ENCODE results near the gene UBXN2A. TPM values are rescaled to one million over a fixed set of nuclear protein-coding genes. Genes with fewer than 3 reads are reported as not detected.

Gene UBXN2A
- total and polyA plus RNA-seq, 10 of the 15 experiments (the other 5 are each of a cell fraction or from before 2014, with no cell fraction given): 3.7 to 23.5 (median 14.6) TPM

- no TSS peak for BruUV-seq (replicated peaks)
- H3K4me2 ChIP-seq (ENCODE audit: control insufficient read depth, insufficient read depth): no peak overlapping the region
- DNase-seq (ENCODE audit: low read depth, low spot score) (no peak), ATAC-seq (no peak), FAIRE-seq (no peak)
- H2AFZ ChIP-seq (ENCODE audit: control insufficient read depth, low read depth, low read length): no peak overlapping the region
- no peaks in the 10 kb centered on the region; the same call in 2 of the 3 replicates for H3K9me3 ChIP-seq (replicated peaks; ENCODE audit: control insufficient read depth, insufficient read depth, low read length)
- 100% methylated on average over 2 of the region's 2 CpGs for WGBS (ENCODE audit: insufficient coverage, insufficient replicate concordance, low lambda C conversion rate, missing lambda C conversion rate)
- no peaks in the 10 kb centered on the region for H3K36me3 ChIP-seq (ENCODE audit: control insufficient read depth in 2 of 2, insufficient read depth in 2 of 2, low read length in 1 of 2)
- H3K27ac ChIP-seq (ENCODE audit: control insufficient read depth, insufficient read depth): no peak overlapping the region
- intact Hi-C loops (cut with micrococcal nuclease; ENCODE audit: unreplicated experiment): no loop called here
- no peak for TF ChIP-seq USF2 (IDR thresholded peaks at IDR 0.05; ENCODE audit: borderline replicate concordance, low read depth, low read length)
- TF ChIP-seq SMAD5 (IDR thresholded peaks at IDR 0.05; ENCODE audit: low read depth): no peak
- TF ChIP-seq BRCA1 (IDR thresholded peaks at IDR 0.05; ENCODE audit: low read depth, low read length): no peak
- no peak for TF ChIP-seq NFYA (IDR thresholded peaks at IDR 0.05; ENCODE audit: borderline replicate concordance, low read depth, low read length)
- TF ChIP-seq, protein P1, sequence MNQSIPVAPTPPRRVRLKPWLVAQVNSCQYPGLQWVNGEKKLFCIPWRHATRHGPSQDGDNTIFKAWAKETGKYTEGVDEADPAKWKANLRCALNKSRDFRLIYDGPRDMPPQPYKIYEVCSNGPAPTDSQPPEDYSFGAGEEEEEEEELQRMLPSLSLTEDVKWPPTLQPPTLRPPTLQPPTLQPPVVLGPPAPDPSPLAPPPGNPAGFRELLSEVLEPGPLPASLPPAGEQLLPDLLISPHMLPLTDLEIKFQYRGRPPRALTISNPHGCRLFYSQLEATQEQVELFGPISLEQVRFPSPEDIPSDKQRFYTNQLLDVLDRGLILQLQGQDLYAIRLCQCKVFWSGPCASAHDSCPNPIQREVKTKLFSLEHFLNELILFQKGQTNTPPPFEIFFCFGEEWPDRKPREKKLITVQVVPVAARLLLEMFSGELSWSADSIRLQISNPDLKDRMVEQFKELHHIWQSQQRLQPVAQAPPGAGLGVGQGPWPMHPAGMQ (IDR thresholded peaks at IDR 0.05; ENCODE audit: borderline replicate concordance): no peak
- TF ChIP-seq KDM1A (IDR thresholded peaks at IDR 0.05; ENCODE audit: borderline replicate concordance): no peak
- no peak for TF ChIP-seq SIX5 (IDR thresholded peaks at IDR 0.05; ENCODE audit: low read depth, low read length, severe bottlenecking)
- no peak for TF ChIP-seq CHD1 (IDR thresholded peaks at IDR 0.05; ENCODE audit: low read depth, low read length)
- no peak for TF ChIP-seq RAD51 (IDR thresholded peaks at IDR 0.05)
- TF ChIP-seq, protein P2, sequence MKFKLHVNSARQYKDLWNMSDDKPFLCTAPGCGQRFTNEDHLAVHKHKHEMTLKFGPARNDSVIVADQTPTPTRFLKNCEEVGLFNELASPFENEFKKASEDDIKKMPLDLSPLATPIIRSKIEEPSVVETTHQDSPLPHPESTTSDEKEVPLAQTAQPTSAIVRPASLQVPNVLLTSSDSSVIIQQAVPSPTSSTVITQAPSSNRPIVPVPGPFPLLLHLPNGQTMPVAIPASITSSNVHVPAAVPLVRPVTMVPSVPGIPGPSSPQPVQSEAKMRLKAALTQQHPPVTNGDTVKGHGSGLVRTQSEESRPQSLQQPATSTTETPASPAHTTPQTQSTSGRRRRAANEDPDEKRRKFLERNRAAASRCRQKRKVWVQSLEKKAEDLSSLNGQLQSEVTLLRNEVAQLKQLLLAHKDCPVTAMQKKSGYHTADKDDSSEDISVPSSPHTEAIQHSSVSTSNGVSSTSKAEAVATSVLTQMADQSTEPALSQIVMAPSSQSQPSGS (IDR thresholded peaks at IDR 0.05; ENCODE audit: low read length): no peak
- H3K4me1 ChIP-seq (ENCODE audit: control insufficient read depth, insufficient read depth, low read length): no peaks in the 10 kb centered on the region
- RAD21 ChIA-PET (ENCODE audit: unreplicated experiment): no interaction called here
- in situ Hi-C loops (cut with MboI): no loop called here
- POLR2A ChIA-PET: interaction anchor here (0.6 kb wide), 1 partner anchor 53 kb away, joined by 4 read pairs; no protein-coding TSS in a partner anchor
- SMC1A ChIA-PET (ENCODE audit: uncharacterized antibody, unreplicated experiment): interaction anchor here (1.2 kb wide), 1 partner anchor 12 kb away, joined by 3 read pairs; no protein-coding TSS in a partner anchor
- no peak overlapping the region for H3K4me3 ChIP-seq
- no peak overlapping the region for H3K9ac ChIP-seq (ENCODE audit: control insufficient read depth, insufficient read depth, low read length)
- peaks cover 41% of the 10 kb centered on the region for H3K79me2 ChIP-seq (ENCODE audit: control insufficient read depth, insufficient read depth, low read length)
- no peaks in the 10 kb centered on the region for H3K27me3 ChIP-seq (replicated peaks in 1 of 2; ENCODE audit: control insufficient read depth in 2 of 2, insufficient read depth in 2 of 2, low read length in 1 of 2)
- peaks cover 3% of the 10 kb centered on the region; the same call in 1 of the 2 replicates for H4K20me1 ChIP-seq (ENCODE audit: control insufficient read depth, insufficient read depth)
- CTCF ChIA-PET: no interaction called here
Measured at GRCh38 chr2:23903034-23903433, 37.2 kb upstream of the UBXN2A start.
